Measurements from ENCODE around the gene CDKAL1. TPM values are rescaled to one million over a fixed set of nuclear protein-coding genes. Genes with fewer than 3 reads are reported as not detected.

The CDKAL1 gene
- total and polyA plus RNA-seq, 2 experiments from 2014 or later: 14.4 to 19.5 TPM

GRCh38 chr6:21033084-21033483 lies 498.8 kb downstream of the CDKAL1 start:
- no peak for TF ChIP-seq CTCF (IDR thresholded peaks at IDR 0.05; ENCODE audit: poor library complexity)
- TF ChIP-seq EZH2phosphoT487 (IDR thresholded peaks at IDR 0.05; ENCODE audit: low read depth, severe bottlenecking, unreplicated experiment): no peak
- no peak for TF ChIP-seq EZH2 (IDR thresholded peaks at IDR 0.05; ENCODE audit: borderline replicate concordance)
- H4K20me1 ChIP-seq (ENCODE audit: insufficient read depth, poor library complexity, severe bottlenecking): no peaks in the 10 kb centered on the region
- DNase-seq (ENCODE audit: low spot score): no peak
- no peaks in the 10 kb centered on the region for H3K27me3 ChIP-seq
- H3K4me3 ChIP-seq: no peak overlapping the region
- no peak overlapping the region for H2AFZ ChIP-seq
- peak overlapping the region; percentile 40 for H3K27ac ChIP-seq
- no peaks in the 10 kb centered on the region for H3K9me2 ChIP-seq (replicated peaks; ENCODE audit: insufficient read depth)
- H3K36me3 ChIP-seq (replicated peaks; ENCODE audit: insufficient read depth, low read depth): no peaks in the 10 kb centered on the region
- WGBS (ENCODE audit: low lambda C conversion rate, missing lambda C conversion rate): 84% methylated on average over 1 of the region's 1 CpG
- no peaks in the 10 kb centered on the region for H3K4me1 ChIP-seq (ENCODE audit: insufficient read depth)
- H3K4me2 ChIP-seq: no peak overlapping the region
- no peaks in the 10 kb centered on the region for H3K79me2 ChIP-seq
- no peaks in the 10 kb centered on the region for H3K9me3 ChIP-seq (ENCODE audit: low read depth)

GRCh38 chr6:21033575-21034026 lies 499.3 kb downstream of the CDKAL1 start:
- WGBS (ENCODE audit: low lambda C conversion rate, missing lambda C conversion rate): 84% methylated on average over 4 of the region's 4 CpGs
- Histone ChIP-seq H3K36me3 (replicated peaks; ENCODE audit: insufficient read depth, low read depth) (no peaks in the 10 kb centered on the region), H3K27ac (peak overlapping the region; percentile 52), H3K4me3 (no peak overlapping the region), H2AFZ (no peak overlapping the region), H4K20me1 (ENCODE audit: insufficient read depth, poor library complexity, severe bottlenecking) (no peaks in the 10 kb centered on the region), H3K4me1 (ENCODE audit: insufficient read depth) (no peaks in the 10 kb centered on the region), H3K79me2 (no peaks in the 10 kb centered on the region), H3K9me2 (replicated peaks; ENCODE audit: insufficient read depth) (no peaks in the 10 kb centered on the region), H3K9me3 (ENCODE audit: low read depth) (no peaks in the 10 kb centered on the region), H3K27me3 (no peaks in the 10 kb centered on the region), H3K4me2 (peak overlapping the region; percentile 46)
- peak; percentile 29 for DNase-seq (ENCODE audit: low spot score)
- TF ChIP-seq CTCF (IDR thresholded peaks at IDR 0.05; ENCODE audit: poor library complexity) (no peak), EZH2 (IDR thresholded peaks at IDR 0.05; ENCODE audit: borderline replicate concordance) (no peak), EZH2phosphoT487 (IDR thresholded peaks at IDR 0.05; ENCODE audit: low read depth, severe bottlenecking, unreplicated experiment) (no peak)

DNA sequence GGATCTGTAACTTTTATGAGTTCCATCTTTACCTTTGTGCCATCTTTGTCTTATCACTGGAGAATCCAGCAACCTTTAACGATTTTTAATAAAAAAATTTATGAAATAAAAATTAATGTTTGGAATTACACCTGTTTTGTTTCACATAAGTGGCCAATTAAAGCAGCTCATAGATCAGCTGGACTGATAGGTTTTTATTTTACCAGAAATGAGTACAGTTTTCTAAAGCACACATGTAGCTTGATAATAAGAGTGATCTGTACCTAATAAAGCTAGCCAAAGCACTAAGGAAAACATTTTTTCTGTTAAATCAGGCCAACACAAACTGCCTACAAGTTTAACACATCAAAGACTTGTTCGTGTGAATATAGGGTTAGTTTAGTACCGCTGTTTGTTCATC lies 500.1 kb downstream of the CDKAL1 start:
- no peaks in the 10 kb centered on the region for H3K4me1 ChIP-seq (ENCODE audit: insufficient read depth)
- TF ChIP-seq CTCF (IDR thresholded peaks at IDR 0.05; ENCODE audit: poor library complexity) (no peak), EZH2phosphoT487 (IDR thresholded peaks at IDR 0.05; ENCODE audit: low read depth, severe bottlenecking, unreplicated experiment) (no peak), EZH2 (IDR thresholded peaks at IDR 0.05; ENCODE audit: borderline replicate concordance) (no peak)
- 83% methylated on average over 3 of the region's 3 CpGs for WGBS (ENCODE audit: low lambda C conversion rate, missing lambda C conversion rate)
- no peaks in the 10 kb centered on the region for H4K20me1 ChIP-seq (ENCODE audit: insufficient read depth, poor library complexity, severe bottlenecking)
- H3K27ac ChIP-seq: no peak overlapping the region
- H3K27me3 ChIP-seq: no peaks in the 10 kb centered on the region
- H3K4me3 ChIP-seq: no peak overlapping the region
- no peak overlapping the region for H2AFZ ChIP-seq
- no peak overlapping the region for H3K4me2 ChIP-seq
- no peak for DNase-seq (ENCODE audit: low spot score)
- no peaks in the 10 kb centered on the region for H3K36me3 ChIP-seq (replicated peaks; ENCODE audit: insufficient read depth, low read depth)
- H3K9me3 ChIP-seq (ENCODE audit: low read depth): no peaks in the 10 kb centered on the region
- H3K79me2 ChIP-seq: no peaks in the 10 kb centered on the region
- H3K9me2 ChIP-seq (replicated peaks; ENCODE audit: insufficient read depth): no peaks in the 10 kb centered on the region

DNA sequence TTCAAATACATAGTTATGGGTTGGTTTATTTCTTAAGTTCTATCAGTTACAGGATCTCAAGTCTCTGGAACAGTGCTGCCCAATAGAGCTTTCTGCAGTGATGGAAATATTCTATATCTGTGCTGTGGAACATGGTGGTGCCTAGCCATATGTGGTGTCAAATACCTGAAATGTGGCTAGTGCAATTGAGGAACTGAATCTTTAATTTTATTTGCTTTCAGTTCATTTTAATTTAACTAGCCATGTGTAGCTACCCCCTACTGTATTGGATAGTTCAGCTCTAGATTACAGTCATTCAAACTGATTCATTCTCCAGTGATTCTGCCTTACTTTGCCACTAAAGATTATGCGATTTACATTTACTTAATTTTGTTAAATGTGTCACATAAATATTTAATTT lies 503.2 kb downstream of the CDKAL1 start:
- H3K9me2 ChIP-seq (replicated peaks; ENCODE audit: insufficient read depth): no peaks in the 10 kb centered on the region

More for the DNA sequence above, 503.2 kb downstream of the CDKAL1 start:
- H3K36me3 ChIP-seq (replicated peaks; ENCODE audit: insufficient read depth, low read depth): no peaks in the 10 kb centered on the region
- H3K27ac ChIP-seq: no peak overlapping the region
- no peaks in the 10 kb centered on the region for H3K9me3 ChIP-seq (ENCODE audit: low read depth)
- no peaks in the 10 kb centered on the region for H4K20me1 ChIP-seq (ENCODE audit: insufficient read depth, poor library complexity, severe bottlenecking)
- no peak for DNase-seq (ENCODE audit: low spot score)
- no peaks in the 10 kb centered on the region for H3K79me2 ChIP-seq
- H3K4me1 ChIP-seq (ENCODE audit: insufficient read depth): no peaks in the 10 kb centered on the region
- no peak for TF ChIP-seq EZH2phosphoT487 (IDR thresholded peaks at IDR 0.05; ENCODE audit: low read depth, severe bottlenecking, unreplicated experiment)
- TF ChIP-seq CTCF (IDR thresholded peaks at IDR 0.05; ENCODE audit: poor library complexity): no peak
- TF ChIP-seq EZH2 (IDR thresholded peaks at IDR 0.05; ENCODE audit: borderline replicate concordance): no peak
- H3K4me2 ChIP-seq: no peak overlapping the region
- no peak overlapping the region for H2AFZ ChIP-seq
- H3K4me3 ChIP-seq: no peak overlapping the region
- no peaks in the 10 kb centered on the region for H3K27me3 ChIP-seq
- 97% methylated on average over 1 of the region's 1 CpG for WGBS (ENCODE audit: low lambda C conversion rate, missing lambda C conversion rate)

Measured in hepatocyte (in vitro differentiated cells).